ENCODE results near the gene SPIRE2.

Gene SPIRE2

GRCh38 chr16:89910717-89911354 is 82.6 kb downstream of the SPIRE2 start:
- Histone ChIP-seq H3K27ac (no peak overlapping the region), H2AFZ (no peak overlapping the region), H3K27me3 (ENCODE audit: control insufficient read depth, insufficient read depth, low read length) (no peaks in the 10 kb centered on the region), H3K79me2 (no peaks in the 10 kb centered on the region), H3K9me3 (ENCODE audit: control insufficient read depth, low read length) (no peaks in the 10 kb centered on the region), H3K36me3 (ENCODE audit: control insufficient read depth, insufficient read depth, low read length) (no peaks in the 10 kb centered on the region), H3K9ac (no peak overlapping the region), H3K4me1 (no peaks in the 10 kb centered on the region), H3K4me2 (ENCODE audit: low read length) (no peak overlapping the region), H3K4me3 (ENCODE audit: low read depth, low read length) (no peak overlapping the region)
- TF ChIP-seq CTCF (IDR thresholded peaks at IDR 0.05), result no peak

- no peak overlapping the region for H2AFZ ChIP-seq
- no peak for TF ChIP-seq CTCF (IDR thresholded peaks at IDR 0.05)
- H3K9ac ChIP-seq, result no peak overlapping the region
- no peaks in the 10 kb centered on the region for H3K79me2 ChIP-seq
- no peak overlapping the region for H3K4me2 ChIP-seq (ENCODE audit: low read length)
- H3K27ac ChIP-seq, result no peak overlapping the region
- H3K9me3 ChIP-seq (ENCODE audit: control insufficient read depth, low read length), result no peaks in the 10 kb centered on the region
- no peaks in the 10 kb centered on the region for H3K27me3 ChIP-seq (ENCODE audit: control insufficient read depth, insufficient read depth, low read length)
- no peaks in the 10 kb centered on the region for H3K36me3 ChIP-seq (ENCODE audit: control insufficient read depth, insufficient read depth, low read length)
- H3K4me1 ChIP-seq, result no peaks in the 10 kb centered on the region
- H3K4me3 ChIP-seq (ENCODE audit: low read depth, low read length), result no peak overlapping the region
Observed at GRCh38 chr16:89911375-89911774, 83.1 kb downstream of the SPIRE2 start.

- Histone ChIP-seq H3K27ac (no peak overlapping the region), H2AFZ (no peak overlapping the region), H3K79me2 (no peaks in the 10 kb centered on the region), H3K4me1 (no peaks in the 10 kb centered on the region), H3K4me3 (ENCODE audit: low read depth, low read length) (no peak overlapping the region), H3K9ac (no peak overlapping the region), H3K4me2 (ENCODE audit: low read length) (no peak overlapping the region), H3K9me3 (ENCODE audit: control insufficient read depth, low read length) (no peaks in the 10 kb centered on the region), H3K27me3 (ENCODE audit: control insufficient read depth, insufficient read depth, low read length) (no peaks in the 10 kb centered on the region), H3K36me3 (ENCODE audit: control insufficient read depth, insufficient read depth, low read length) (no peaks in the 10 kb centered on the region)
- no peak for TF ChIP-seq CTCF (IDR thresholded peaks at IDR 0.05)
Observed at GRCh38 chr16:89912143-89912542, 83.9 kb downstream of the SPIRE2 start.

- Histone ChIP-seq H3K9me3 (ENCODE audit: control insufficient read depth, low read length) (no peaks in the 10 kb centered on the region), H3K27me3 (ENCODE audit: control insufficient read depth, insufficient read depth, low read length) (no peaks in the 10 kb centered on the region), H3K27ac (no peak overlapping the region), H3K79me2 (no peaks in the 10 kb centered on the region), H3K36me3 (ENCODE audit: control insufficient read depth, insufficient read depth, low read length) (no peaks in the 10 kb centered on the region), H3K9ac (no peak overlapping the region), H2AFZ (no peak overlapping the region), H3K4me2 (ENCODE audit: low read length) (no peak overlapping the region), H3K4me1 (no peaks in the 10 kb centered on the region), H3K4me3 (ENCODE audit: low read depth, low read length) (no peak overlapping the region)
- TF ChIP-seq CTCF (IDR thresholded peaks at IDR 0.05), result no peak
Observed at GRCh38 chr16:89912627-89913026, 84.4 kb downstream of the SPIRE2 start.
